SK-N-MC (cell line): ENCODE results near the gene NLGN2.

Source experiments
- DNase-seq: peaks from one replicate; pipeline ENCODE4 v3.0.0-alpha.2; 2011; ENCODE audit warnings: low read depth, low spot score
- H3K27ac ChIP-seq: fragments of 200-600 bp; sonication (generic); 2 replicates; pipeline ENCODE4 v1.5.1; 2016; ENCODE audit warnings: mixed run types
- H3K36me3 ChIP-seq: fragments of 200-600 bp; sonication (generic); 2 replicates; pipeline ENCODE4 v1.6.1; 2017; ENCODE audit warnings: antibody characterized with exemption, low read length, mixed read lengths; ENCODE audit not compliant: insufficient read depth
- H3K4me3 ChIP-seq: fragments of 200-600 bp; sonication (generic); 2 replicates; pipeline ENCODE4 v1.5.1; 2016
- H3K9ac ChIP-seq: fragments of 200-600 bp; sonication (generic); 2 replicates; pipeline ENCODE4 v1.8.0; 2017; ENCODE audit warnings: mixed run types, mixed read lengths; ENCODE audit not compliant: insufficient read length
- H3K9me3 ChIP-seq: fragments of 200-600 bp; sonication (generic); 2 replicates; pipeline ENCODE4 v1.6.1; 2017; ENCODE audit warnings: low read depth, mild to moderate bottlenecking, antibody characterized with exemption, low read length, moderate library complexity, mixed read lengths
- EZH2 ChIP-seq: fragments of 200-600 bp; sonication (generic); IDR thresholded peaks from one replicate; pipeline ENCODE4 v1.6.1; 2017; ENCODE audit warnings: antibody characterized with exemption
- FOXP2 ChIP-seq: optimal IDR thresholded peaks from 2 replicates; pipeline ENCODE3; 2011; ENCODE audit warnings: mild to moderate bottlenecking, moderate library complexity; ENCODE audit not compliant: insufficient read depth; ENCODE audit errors: extremely low read length, control extremely low read depth
- POLR2AphosphoS5 ChIP-seq: IDR thresholded peaks from 2 replicates; pipeline ENCODE4 v1.6.1; 2012; ENCODE audit warnings: mild to moderate bottlenecking, low read depth, low read length, borderline replicate concordance

The NLGN2 gene

DNA sequence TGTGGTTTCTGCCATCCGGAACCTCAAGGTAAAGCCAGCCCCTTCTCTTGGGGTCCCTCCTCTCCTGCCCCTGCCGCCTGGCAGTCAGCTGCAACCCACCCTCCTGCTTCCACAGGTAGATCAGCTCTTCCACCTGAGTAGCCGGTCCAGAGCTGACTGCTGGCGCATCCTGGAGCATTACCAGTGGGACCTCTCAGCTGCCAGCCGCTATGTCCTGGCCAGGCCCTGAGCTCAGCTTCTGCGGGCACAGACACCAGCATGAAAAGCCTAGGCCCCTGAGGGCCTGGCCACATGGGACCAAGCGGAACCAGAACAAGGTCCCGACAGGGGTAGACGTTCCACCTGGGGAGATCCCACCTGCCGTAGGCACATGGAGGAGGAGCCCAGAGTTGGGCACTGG is 18.8 kb upstream of the NLGN2 start:
- DNase-seq = no peak
- Histone ChIP-seq H3K9ac (no peak overlapping the region), H3K27ac (no peak overlapping the region), H3K9me3 (no peaks in the 10 kb centered on the region), H3K4me3 (no peak overlapping the region), H3K36me3 (no peaks in the 10 kb centered on the region)
- TF ChIP-seq POLR2AphosphoS5 = no peak
- no peak for TF ChIP-seq EZH2
- TF ChIP-seq FOXP2 = no peak

DNA sequence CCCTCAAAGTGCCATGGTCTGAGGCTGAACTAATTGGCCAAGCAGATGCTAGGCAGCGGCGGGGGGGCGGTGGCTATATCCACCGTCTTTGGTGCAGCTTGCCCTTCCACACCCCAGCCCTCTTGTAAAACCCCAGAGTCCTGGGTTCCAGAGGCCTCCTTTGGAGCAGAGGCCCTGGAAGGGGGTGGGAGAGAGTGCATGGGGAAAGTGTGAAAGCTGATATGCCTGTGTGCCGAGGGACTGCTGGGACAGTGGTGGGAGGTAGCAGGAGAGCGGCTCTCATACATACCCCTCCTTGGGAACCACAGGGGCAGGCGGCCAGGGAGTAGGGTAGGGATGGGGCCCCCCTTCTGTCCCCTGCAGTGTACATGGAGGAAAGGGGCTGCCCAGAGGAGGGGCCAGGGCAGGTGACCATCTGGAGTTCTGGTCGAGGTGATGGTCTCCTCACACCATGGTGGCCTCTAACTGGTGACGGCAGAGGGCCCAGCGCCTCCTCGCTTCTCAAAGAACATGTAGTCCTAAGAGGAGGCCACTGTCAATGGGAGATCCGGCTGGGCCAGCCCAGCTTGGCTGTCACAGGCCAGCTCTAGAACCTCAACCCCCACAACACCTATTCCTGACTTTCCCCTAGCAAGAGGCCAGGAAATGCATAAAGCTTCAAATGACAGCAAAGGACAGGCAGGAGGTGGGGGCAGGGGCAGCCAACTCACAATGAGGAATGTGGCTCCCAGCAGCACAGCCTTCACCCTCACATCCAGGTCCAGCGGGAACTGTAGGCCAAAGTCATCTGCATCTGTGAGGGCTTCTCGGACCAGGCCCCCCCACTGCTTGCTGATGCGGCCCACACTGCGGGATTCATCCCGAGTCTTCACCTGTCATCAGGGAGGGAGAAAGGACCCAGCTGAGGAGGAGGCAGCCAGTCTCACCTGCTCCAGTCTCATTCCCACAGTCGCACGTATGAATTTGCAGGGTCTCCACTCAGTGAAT is 17.4 kb upstream of the NLGN2 start:
- no peak for DNase-seq
- Histone ChIP-seq H3K27ac (no peak overlapping the region), H3K4me3 (no peak overlapping the region), H3K36me3 (no peaks in the 10 kb centered on the region), H3K9ac (no peak overlapping the region), H3K9me3 (no peaks in the 10 kb centered on the region)
- TF ChIP-seq FOXP2 = no peak
- TF ChIP-seq EZH2 = no peak
- TF ChIP-seq POLR2AphosphoS5 = no peak

DNA sequence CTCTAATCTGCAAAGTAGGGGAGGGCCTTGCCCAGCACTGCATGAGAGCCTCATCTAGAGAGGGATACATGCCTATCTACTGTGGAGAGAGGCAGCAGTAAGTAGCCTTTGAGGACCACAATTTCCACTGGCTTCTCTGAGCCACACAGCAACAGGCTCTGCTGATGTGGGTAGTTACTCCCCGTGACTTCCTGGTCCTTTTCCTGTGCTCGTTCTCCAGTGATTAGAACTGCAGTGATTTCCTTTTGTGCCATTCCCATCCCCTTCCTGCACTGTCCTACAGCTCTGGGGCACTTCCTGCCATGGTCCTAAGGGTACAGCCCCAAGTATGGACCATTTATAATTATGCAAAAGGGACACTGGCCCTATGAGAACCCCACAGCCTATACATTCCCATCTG is 16.3 kb upstream of the NLGN2 start:
- TF ChIP-seq POLR2AphosphoS5 = no peak
- no peak overlapping the region for H3K9ac ChIP-seq

DNA sequence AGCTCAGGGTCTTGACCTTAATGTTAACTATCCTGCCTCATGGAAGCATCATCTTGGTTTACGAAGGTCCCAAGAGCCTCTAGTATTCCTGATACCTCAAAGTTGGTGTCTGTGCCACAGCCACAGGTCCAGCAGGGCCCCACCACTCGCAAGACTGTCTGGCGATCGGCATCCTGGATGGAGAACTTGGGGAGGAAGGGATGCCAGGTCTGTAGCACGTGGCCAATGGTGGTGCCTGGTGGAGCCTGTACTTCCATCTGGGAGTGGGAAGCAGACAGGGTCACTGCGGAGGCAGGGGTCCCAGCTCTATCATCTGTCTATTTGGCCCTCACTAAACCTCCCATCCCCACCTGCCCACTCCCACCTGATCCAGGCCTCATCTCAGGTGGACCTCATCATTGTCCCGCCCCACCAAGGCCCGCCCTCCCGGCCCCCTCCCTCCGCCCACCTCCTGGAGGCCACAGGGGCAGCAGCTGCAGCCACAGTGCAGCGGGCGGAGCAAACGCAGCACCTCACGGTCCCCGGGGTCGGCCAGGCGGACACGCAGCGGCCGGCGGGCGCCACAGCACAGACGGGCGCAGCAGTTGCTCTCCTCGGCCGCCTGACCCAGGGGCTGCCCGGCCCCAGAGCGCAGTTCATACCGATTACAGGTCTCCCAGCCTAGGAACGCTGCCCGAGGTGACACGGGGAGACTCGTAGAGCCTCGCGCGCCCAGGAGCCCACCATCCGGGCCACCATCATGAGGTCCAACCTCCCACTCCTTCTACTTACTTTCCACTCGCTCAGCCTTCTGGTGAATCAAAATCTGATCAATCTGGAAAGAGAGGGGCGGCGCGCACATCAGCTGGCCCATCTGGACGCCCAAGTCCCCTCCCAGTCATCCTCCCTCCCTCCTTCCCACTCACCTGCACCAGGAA is 14.7 kb upstream of the NLGN2 start:
- peak overlapping the region; percentile 89 for H3K4me3 ChIP-seq
- no peaks in the 10 kb centered on the region for H3K9me3 ChIP-seq
- TF ChIP-seq POLR2AphosphoS5 = no peak
- no peak for TF ChIP-seq FOXP2
- TF ChIP-seq EZH2 = no peak
- H3K27ac ChIP-seq = no peak overlapping the region
- no peak overlapping the region for H3K9ac ChIP-seq
- H3K36me3 ChIP-seq = no peaks in the 10 kb centered on the region
- no peak for DNase-seq

More for the DNA sequence above, 16.3 kb upstream of the NLGN2 start:
- Histone ChIP-seq H3K4me3 (no peak overlapping the region), H3K9me3 (no peaks in the 10 kb centered on the region), H3K27ac (no peak overlapping the region), H3K36me3 (no peaks in the 10 kb centered on the region)
- no peak for DNase-seq

DNA sequence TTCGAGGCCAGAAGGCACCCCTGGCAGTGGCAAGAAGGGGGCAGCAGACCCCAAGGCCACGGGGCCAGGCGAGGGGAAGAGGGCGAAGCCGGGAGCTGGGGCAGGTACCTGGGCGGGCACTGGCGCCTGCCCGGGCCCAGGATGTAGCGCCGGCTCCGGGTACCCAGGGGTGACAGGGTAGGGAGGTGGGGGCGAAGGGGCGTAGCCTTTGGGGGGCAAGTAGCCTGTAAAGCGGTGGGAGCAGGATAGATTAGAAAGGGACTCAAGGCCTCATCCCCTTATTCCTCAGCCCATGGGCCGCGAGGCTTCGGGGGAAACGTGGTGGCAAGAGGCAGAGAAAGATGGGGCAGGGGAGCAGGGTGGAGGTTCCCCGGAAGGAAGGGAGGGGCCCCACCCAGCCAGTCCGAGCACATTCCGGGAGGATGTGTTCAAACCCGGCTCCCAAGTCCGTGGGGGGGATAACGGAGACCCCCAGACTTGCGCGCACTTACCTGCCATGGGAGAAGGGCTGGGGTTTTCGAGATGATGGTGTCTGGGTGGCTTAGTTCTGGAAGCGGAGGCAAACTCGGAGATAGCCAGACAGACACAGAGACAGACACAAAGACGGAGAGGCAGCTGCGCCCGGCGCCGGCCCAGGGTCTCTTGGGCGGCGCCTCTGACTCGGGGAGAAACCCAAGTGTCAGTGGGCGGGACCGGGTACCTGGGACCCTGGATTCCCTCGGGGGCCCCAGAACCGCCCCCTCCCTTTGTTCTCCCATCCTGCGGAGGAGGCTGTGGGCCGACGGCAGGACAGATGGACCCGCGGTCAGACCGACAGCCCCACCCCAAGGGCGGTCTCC is 13.8 kb upstream of the NLGN2 start:
- H3K27ac ChIP-seq = no peak overlapping the region
- H3K9ac ChIP-seq = peak overlapping the region; percentile 70
- no peaks in the 10 kb centered on the region for H3K9me3 ChIP-seq
- TF ChIP-seq FOXP2 = no peak
- no peak for TF ChIP-seq EZH2
- no peak for TF ChIP-seq POLR2AphosphoS5
- no peak for DNase-seq
- H3K4me3 ChIP-seq = peak overlapping the region; percentile 89
- no peaks in the 10 kb centered on the region for H3K36me3 ChIP-seq

DNA sequence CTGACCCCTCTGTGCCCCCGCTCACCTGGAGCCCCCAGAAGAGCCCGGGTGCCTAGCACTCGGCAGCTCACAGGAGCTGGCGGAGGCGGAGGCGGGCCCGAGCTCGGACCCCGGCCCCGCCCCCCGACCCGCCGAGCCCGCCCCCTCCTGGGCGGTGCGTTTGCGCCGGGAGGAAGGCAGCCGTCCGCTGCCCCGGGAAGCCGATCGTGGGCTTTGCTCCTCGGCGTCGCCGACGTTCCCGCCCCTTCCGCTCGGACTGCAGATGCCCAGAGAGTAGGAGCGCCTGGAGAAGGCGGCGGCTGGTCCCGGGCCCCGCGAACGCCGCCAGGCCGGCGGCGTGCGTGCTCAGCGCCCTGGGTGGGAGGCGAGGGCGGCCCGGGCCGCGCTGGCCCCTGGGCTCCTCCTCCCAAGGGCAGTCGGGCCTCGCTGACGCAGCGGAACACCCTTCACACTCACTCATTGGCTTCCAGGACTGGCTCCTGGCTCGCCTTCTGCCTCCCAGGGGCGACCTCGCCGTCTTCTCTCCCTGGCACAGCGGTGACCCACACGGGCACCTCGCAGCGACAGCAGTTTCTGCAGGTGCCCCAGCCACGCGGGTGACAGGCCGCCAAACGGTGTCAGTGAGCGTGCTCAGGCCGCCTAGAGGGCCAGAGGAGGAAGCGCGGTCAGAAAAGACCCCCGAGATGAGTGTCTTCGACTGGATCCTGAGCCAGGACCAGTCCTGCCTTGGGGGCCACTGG is 13.0 kb upstream of the NLGN2 start, which contains the start of gene PLSCR3:
TSS of gene PLSCR3 (minus strand) at position 74 of the 740 bp plus-strand sequence. CDS start 415 bp downstream, outside the sequence.
- Histone ChIP-seq H3K4me3 (peak within 1 kb of the TSS; percentile 89), H3K27ac (no peak within 1 kb of the TSS), H3K9ac (peak within 1 kb of the TSS; percentile 70), H3K36me3 (no peaks in the 10 kb centered on the region), H3K9me3 (no peaks in the 10 kb centered on the region)
- no peak for DNase-seq
- TF ChIP-seq POLR2AphosphoS5 = peak; percentile 35; the same call in 1 of the 2 replicates
- no peak for TF ChIP-seq FOXP2

DNA sequence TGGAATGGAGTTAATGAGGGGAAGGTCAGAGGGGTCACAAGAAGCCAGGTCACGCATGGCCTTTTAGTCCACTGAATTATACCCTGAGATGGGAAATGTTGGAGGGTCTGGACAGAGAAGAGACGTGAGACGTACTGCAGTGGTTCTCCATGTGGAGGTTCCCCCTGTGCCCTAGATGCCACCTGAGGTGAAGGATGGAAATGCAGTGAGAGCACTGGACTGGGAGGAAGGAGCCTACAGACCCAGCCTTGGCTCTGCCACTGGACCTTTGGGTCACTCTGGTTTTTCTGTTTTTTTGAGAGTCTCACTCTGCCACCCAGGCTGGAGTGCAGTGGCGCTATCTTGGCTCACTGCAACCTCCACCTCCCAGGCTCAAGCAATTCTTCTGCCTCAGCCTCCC is 11.5 kb upstream of the NLGN2 start:
- Histone ChIP-seq H3K9me3 (no peaks in the 10 kb centered on the region), H3K36me3 (no peaks in the 10 kb centered on the region), H3K27ac (no peak overlapping the region), H3K4me3 (no peak overlapping the region), H3K9ac (no peak overlapping the region)
- no peak for DNase-seq
- TF ChIP-seq FOXP2 (no peak), POLR2AphosphoS5 (no peak), EZH2 (no peak)
